Measurements from ENCODE around the gene LPP. TPM values are rescaled to one million over a fixed set of nuclear protein-coding genes. Genes with fewer than 3 reads are reported as not detected.

Gene LPP
- total and polyA plus RNA-seq, 2 donors (not counting 1 experiment from before 2014, with no cell fraction given) = 7.6 to 81.7 TPM

DNA sequence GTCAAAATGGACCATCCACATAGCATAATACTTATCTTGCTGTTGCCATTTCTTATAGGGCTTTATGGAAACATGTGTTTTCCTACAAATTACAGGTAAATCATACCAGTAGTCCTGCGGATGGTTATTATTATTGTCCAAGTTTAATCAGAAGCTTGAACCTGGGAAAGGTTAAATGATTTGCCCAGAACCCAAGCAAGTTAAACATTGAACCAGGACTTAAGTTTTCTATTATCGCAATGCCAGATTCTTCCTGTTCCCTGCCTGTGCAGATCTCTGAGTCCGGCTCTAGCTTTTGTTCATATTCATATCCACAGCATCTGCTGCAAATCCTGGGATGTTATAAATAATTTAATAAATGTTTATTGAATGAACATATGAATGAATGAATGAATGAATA lies 12.5 kb downstream of the LPP start:
- CTCF ChIA-PET = interaction anchor here (0.7 to 4.1 kb wide), 3 partner anchors 191 to 426 kb away, joined by 4 to 12 read pairs (median 5); no protein-coding TSS in a partner anchor
- Mint-ChIP-seq H3K9me3 (ENCODE audit: insufficient read depth) (no peaks in the 10 kb centered on the region), H3K4me3 (no peak overlapping the region), H3K27me3 (no peaks in the 10 kb centered on the region), H3K27ac (no peak overlapping the region), H3K4me1 (peaks cover 46% of the 10 kb centered on the region)
- H3K27ac ChIP-seq (ENCODE audit: low read length in 2 of 2) = no peak overlapping the region
- no peak for DNase-seq
- H3K4me3 ChIP-seq (ENCODE audit: control extremely low read depth in 1 of 5, extremely low read depth in 1 of 5, insufficient read depth in 1 of 5, low read depth in 2 of 5, low read length in 4 of 5) = no peak overlapping the region
- H3K36me3 ChIP-seq (replicated peaks in 1 of 2; ENCODE audit: control extremely low read depth in 1 of 2, control insufficient read depth in 1 of 2, extremely low read depth in 1 of 2, insufficient read depth in 2 of 2, low read length in 1 of 2) = no peaks in the 10 kb centered on the region
- H3K4me2 ChIP-seq (replicated peaks; ENCODE audit: low read depth, low read length, poor library complexity, severe bottlenecking) = no peak overlapping the region
- peaks cover 17 to 31% of the 10 kb centered on the region in 2 donors for H3K4me1 ChIP-seq (ENCODE audit: control insufficient read depth in 2 of 2, insufficient read depth in 2 of 2, low read length in 2 of 2)
- no peak overlapping the region for H2AFZ ChIP-seq (ENCODE audit: insufficient read depth, low read depth, low read length, poor library complexity, severe bottlenecking)
- no peak for ATAC-seq (ENCODE audit: low read depth)
- no CpG with 5 or more reads among the region's 3 CpGs for WGBS (ENCODE audit: insufficient coverage)
- TF ChIP-seq, protein P1, sequence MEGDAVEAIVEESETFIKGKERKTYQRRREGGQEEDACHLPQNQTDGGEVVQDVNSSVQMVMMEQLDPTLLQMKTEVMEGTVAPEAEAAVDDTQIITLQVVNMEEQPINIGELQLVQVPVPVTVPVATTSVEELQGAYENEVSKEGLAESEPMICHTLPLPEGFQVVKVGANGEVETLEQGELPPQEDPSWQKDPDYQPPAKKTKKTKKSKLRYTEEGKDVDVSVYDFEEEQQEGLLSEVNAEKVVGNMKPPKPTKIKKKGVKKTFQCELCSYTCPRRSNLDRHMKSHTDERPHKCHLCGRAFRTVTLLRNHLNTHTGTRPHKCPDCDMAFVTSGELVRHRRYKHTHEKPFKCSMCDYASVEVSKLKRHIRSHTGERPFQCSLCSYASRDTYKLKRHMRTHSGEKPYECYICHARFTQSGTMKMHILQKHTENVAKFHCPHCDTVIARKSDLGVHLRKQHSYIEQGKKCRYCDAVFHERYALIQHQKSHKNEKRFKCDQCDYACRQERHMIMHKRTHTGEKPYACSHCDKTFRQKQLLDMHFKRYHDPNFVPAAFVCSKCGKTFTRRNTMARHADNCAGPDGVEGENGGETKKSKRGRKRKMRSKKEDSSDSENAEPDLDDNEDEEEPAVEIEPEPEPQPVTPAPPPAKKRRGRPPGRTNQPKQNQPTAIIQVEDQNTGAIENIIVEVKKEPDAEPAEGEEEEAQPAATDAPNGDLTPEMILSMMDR (IDR thresholded peaks at IDR 0.05) = no peak
- TF ChIP-seq EZH2 (IDR thresholded peaks at IDR 0.05; ENCODE audit: borderline replicate concordance, insufficient read depth, low read depth, low read length, poor library complexity, severe bottlenecking) = no peak
- H3K79me2 ChIP-seq (ENCODE audit: control insufficient read depth, insufficient read depth, low read length) = peaks cover 75% of the 10 kb centered on the region
- no peaks in the 10 kb centered on the region for H3K9me3 ChIP-seq (ENCODE audit: control extremely low read depth in 1 of 3, control insufficient read depth in 2 of 3, insufficient read depth in 1 of 3, low read length in 2 of 3)
- no peak overlapping the region for H3K9ac ChIP-seq (ENCODE audit: low read length)
- H3K27me3 ChIP-seq (replicated peaks in 1 of 4; ENCODE audit: control extremely low read depth in 1 of 4, control insufficient read depth in 3 of 4, insufficient read depth in 4 of 4, low read length in 3 of 4) = no peaks in the 10 kb centered on the region
- no peaks in the 10 kb centered on the region for H4K20me1 ChIP-seq (ENCODE audit: control insufficient read depth, insufficient read depth, low read length, poor library complexity, severe bottlenecking)
- POLR2A ChIA-PET = no interaction called here
- intact Hi-C loops (cut with micrococcal nuclease) = no loop called here

DNA sequence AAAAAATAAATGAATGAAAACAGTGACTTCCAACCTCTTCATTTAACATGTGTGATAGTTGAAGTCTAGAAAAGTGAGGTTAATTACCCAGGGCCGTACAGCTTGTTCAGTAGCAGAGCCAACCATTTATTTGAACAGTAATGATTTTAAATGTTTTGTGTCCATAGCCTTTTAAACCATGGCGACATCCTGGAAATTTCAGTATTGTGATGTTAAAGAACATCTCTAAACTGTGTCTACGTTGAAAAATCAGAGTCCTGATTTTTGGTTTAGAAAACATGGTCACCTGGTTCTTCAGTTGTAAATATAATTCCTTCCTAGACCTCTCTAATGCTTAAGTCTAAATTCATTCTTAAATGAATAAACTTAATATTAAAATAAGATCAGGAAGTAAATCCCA lies 14.2 kb downstream of the LPP start:
- Mint-ChIP-seq H3K4me3 (no peak overlapping the region), H3K27ac (no peak overlapping the region), H3K27me3 (no peaks in the 10 kb centered on the region), H3K4me1 (peaks cover 39% of the 10 kb centered on the region), H3K9me3 (ENCODE audit: insufficient read depth) (no peaks in the 10 kb centered on the region)
- intact Hi-C loops (cut with micrococcal nuclease) = no loop called here
- no peak for ATAC-seq (ENCODE audit: low read depth)
- no peaks in the 10 kb centered on the region for H3K27me3 ChIP-seq (replicated peaks in 1 of 4; ENCODE audit: control extremely low read depth in 1 of 4, control insufficient read depth in 3 of 4, insufficient read depth in 4 of 4, low read length in 3 of 4)
- no peak for DNase-seq
- H3K4me3 ChIP-seq (ENCODE audit: control extremely low read depth in 1 of 5, extremely low read depth in 1 of 5, insufficient read depth in 1 of 5, low read depth in 2 of 5, low read length in 4 of 5) = no peak overlapping the region
- H3K36me3 ChIP-seq (replicated peaks in 1 of 2; ENCODE audit: control extremely low read depth in 1 of 2, control insufficient read depth in 1 of 2, extremely low read depth in 1 of 2, insufficient read depth in 2 of 2, low read length in 1 of 2) = no peaks in the 10 kb centered on the region
- CTCF ChIA-PET = interaction anchor here (4.1 kb wide), 1 partner anchor 428 kb away, joined by 12 read pairs; no protein-coding TSS in a partner anchor
- H2AFZ ChIP-seq (ENCODE audit: insufficient read depth, low read depth, low read length, poor library complexity, severe bottlenecking) = no peak overlapping the region
- no peaks in the 10 kb centered on the region for H3K9me3 ChIP-seq (ENCODE audit: control extremely low read depth in 1 of 3, control insufficient read depth in 2 of 3, insufficient read depth in 1 of 3, low read length in 2 of 3)
- POLR2A ChIA-PET = no interaction called here
- H3K27ac ChIP-seq (ENCODE audit: low read length in 2 of 2) = no peak overlapping the region
- TF ChIP-seq, protein P1 (IDR thresholded peaks at IDR 0.05) = no peak
- no peak for TF ChIP-seq EZH2 (IDR thresholded peaks at IDR 0.05; ENCODE audit: borderline replicate concordance, insufficient read depth, low read depth, low read length, poor library complexity, severe bottlenecking)
- H3K4me2 ChIP-seq (replicated peaks; ENCODE audit: low read depth, low read length, poor library complexity, severe bottlenecking) = no peak overlapping the region
- no CpG with 5 or more reads among the region's 3 CpGs for WGBS (ENCODE audit: insufficient coverage)
- H3K9ac ChIP-seq (ENCODE audit: low read length) = no peak overlapping the region
- H3K4me1 ChIP-seq (ENCODE audit: control insufficient read depth in 2 of 2, insufficient read depth in 2 of 2, low read length in 2 of 2) = peaks cover 21 to 30% of the 10 kb centered on the region in 2 donors
- H3K79me2 ChIP-seq (ENCODE audit: control insufficient read depth, insufficient read depth, low read length) = peaks cover 62% of the 10 kb centered on the region
- no peaks in the 10 kb centered on the region for H4K20me1 ChIP-seq (ENCODE audit: control insufficient read depth, insufficient read depth, low read length, poor library complexity, severe bottlenecking)
